Heart right ventricle (tissue), 16 donors: ENCODE results near the gene NPB. TPM values are rescaled to one million over a fixed set of nuclear protein-coding genes. Genes with fewer than 3 reads are reported as not detected.

ENCODE experiments used
- ATAC-seq, 8 donors: fragments of 200-7000 bp; cut with Tn5 transposase; one replicate each; pipeline ENCODE4 v1.9.1; 2020; ENCODE audit warnings: mild to moderate bottlenecking in 8 of 8, moderate library complexity in 8 of 8, moderate number of reproducible peaks in 1 of 8
- DNase-seq, 2 donors: peaks; one replicate each; pipeline ENCODE4 v3.0.0-alpha.2; 2020
- H3K27ac ChIP-seq, 10 donors: fragments of 200-600 bp; sonication (generic) in 2 of 10; one replicate each; pipeline versions ENCODE4 v1.5.0 to v1.8.0; 2020 to 2022; ENCODE audit warnings: mild to moderate bottlenecking in 3 of 10
- H3K27me3 ChIP-seq, 7 donors: fragments of 200-600 bp; one replicate each; pipeline ENCODE4 v1.8.0; 2021 to 2022; ENCODE audit warnings: mild to moderate bottlenecking in 2 of 7
- H3K36me3 ChIP-seq, 9 donors: fragments of 200-600 bp; sonication (generic) in 1 of 9; one replicate each; pipeline versions ENCODE4 v1.5.0 to v1.8.0; 2020 to 2022; ENCODE audit warnings: mild to moderate bottlenecking in 2 of 9
- H3K4me1 ChIP-seq, 9 donors: fragments of 200-600 bp; sonication (generic) in 1 of 9; one replicate each; pipeline versions ENCODE4 v1.5.0 to v1.8.0; 2020 to 2022; ENCODE audit warnings: mild to moderate bottlenecking in 4 of 9
- H3K4me3 ChIP-seq, 10 donors: fragments of 200-600 bp; sonication (generic) in 2 of 10; one replicate each; pipeline versions ENCODE4 v1.5.0 to v1.8.0; 2020 to 2022; ENCODE audit warnings: mild to moderate bottlenecking in 7 of 10, moderate library complexity in 2 of 10
- H3K9me3 ChIP-seq, 11 donors: fragments of 200-600 bp in 10 of 11; sonication (generic) in 2 of 11; one replicate each; pipeline versions ENCODE4 v1.5.0 to v1.8.0; 2013 to 2022; ENCODE audit warnings: mild to moderate bottlenecking in 2 of 11, control low read depth in 1 of 11, moderate library complexity in 1 of 11
- WGBS, 2 donors: extraction: QIAGEN DNeasy Blood & Tissue Kit; methylation state at CpG; one replicate each; pipeline ENCODE4 v1.1.7; 2013; ENCODE audit warnings: inconsistent platforms in 1 of 2; 5-methylcytosine and 5-hydroxymethylcytosine counted together
- intact Hi-C, 10 donors: fragments of 100-400 bp; cut with DNase I; formaldehyde crosslinking; loops; one replicate each; pipeline versions ENCODE4 v1.11.1 to v1.14.2; 2022
- polyA plus RNA-seq, 2 donors: library from polyadenylated mRNA; stranded (reverse); fragments of 200-250 nt; gene quantifications; one replicate each; pipeline ENCODE4 v1.2.3, GENCODE V29; 2013
- total RNA-seq, 10 donors: library from RNA; stranded (reverse); fragmentation: NEBNext Ultra II Directional in 3 of 10; extraction: Animal tissue kit (Norgen Biotek cat#: 25700) in 3 of 10; gene quantifications; one replicate each; pipeline versions ENCODE4 v1.2.1 to v1.2.4, GENCODE V29; 2021 to 2023
- TF ChIP-seq, protein P1 (sequence below), 9 donors: fragments of 200-600 bp; sonication (generic) in 2 of 9; IDR thresholded peaks; one replicate each; pipeline versions ENCODE4 v1.5.0 to v1.8.0; 2021 to 2022; ENCODE audit warnings: antibody characterized with exemption in 9 of 9, mild to moderate bottlenecking in 5 of 9, moderate library complexity in 1 of 9
- donor health status: Arrhythmogenic right ventricular cardiomyopathy.
- donor health status: ischemic (EF 13 %, LVEDD 7.1; RV severe dilation, severe dysfunction).
- donor health status: healthy with polysubstance abuse.
- donor health status: DM: no; HTN: yes; CAD: no.
- donor health status: DM: no; HTN: no; CAD: no.
- donor health status: ischemic (EF 25% LVEDD 6.9; RV normal size, moderate dysfunction).
- donor health status: ischemic (EF 25% LVEDD 5.7; RV mildly dilated, moderate dysfunction).
- donor health status: healthy.
- donor health status: DM: yes; HTN: yes; CAD: no.
- donor health status: Ischemic cardiomyopathy.
- donor health status: ischemic (EF 35%, LVEDD 5.7; RV mildly dilated, moderate dysfunction).
- donor health status: nonischemic (EF 11% LVEDD 7.7; RV severe dilation, severe dysfunction).
- donor health status: DM: yes; HTN: yes; CAD: no.
- donor health status: PGD.
- donor health status: ischemic (EF 29% LVEDD 5.4; RV normal size, mild dysfunction).
- donor health status: nonischemic (EF 23%, LVEDD 6.1; RV moderate dilation, normal function).

Gene NPB
- total and polyA plus RNA-seq, 12 donors, result 0.13 to 0.83 (median 0.42) TPM

GRCh38 chr17:81910840-81911276, 8.8 kb downstream of the NPB start:
- H3K27me3 ChIP-seq, result no peaks in the 10 kb centered on the region
- ATAC-seq (peak in 1 of 8 donors; percentile 1), DNase-seq (no peak)
- TF ChIP-seq, protein P1, sequence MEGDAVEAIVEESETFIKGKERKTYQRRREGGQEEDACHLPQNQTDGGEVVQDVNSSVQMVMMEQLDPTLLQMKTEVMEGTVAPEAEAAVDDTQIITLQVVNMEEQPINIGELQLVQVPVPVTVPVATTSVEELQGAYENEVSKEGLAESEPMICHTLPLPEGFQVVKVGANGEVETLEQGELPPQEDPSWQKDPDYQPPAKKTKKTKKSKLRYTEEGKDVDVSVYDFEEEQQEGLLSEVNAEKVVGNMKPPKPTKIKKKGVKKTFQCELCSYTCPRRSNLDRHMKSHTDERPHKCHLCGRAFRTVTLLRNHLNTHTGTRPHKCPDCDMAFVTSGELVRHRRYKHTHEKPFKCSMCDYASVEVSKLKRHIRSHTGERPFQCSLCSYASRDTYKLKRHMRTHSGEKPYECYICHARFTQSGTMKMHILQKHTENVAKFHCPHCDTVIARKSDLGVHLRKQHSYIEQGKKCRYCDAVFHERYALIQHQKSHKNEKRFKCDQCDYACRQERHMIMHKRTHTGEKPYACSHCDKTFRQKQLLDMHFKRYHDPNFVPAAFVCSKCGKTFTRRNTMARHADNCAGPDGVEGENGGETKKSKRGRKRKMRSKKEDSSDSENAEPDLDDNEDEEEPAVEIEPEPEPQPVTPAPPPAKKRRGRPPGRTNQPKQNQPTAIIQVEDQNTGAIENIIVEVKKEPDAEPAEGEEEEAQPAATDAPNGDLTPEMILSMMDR (IDR thresholded peaks at IDR 0.05), result no peak
- WGBS, 2 donors, result 1% methylated on average over 34 to 55 of the region's 55 CpGs
- peak overlapping the region; percentile 37 to 99 (median 76) for H3K4me3 ChIP-seq
- H3K9me3 ChIP-seq, result no peaks in the 10 kb centered on the region
- H3K27ac ChIP-seq, result peak overlapping the region in 9 of 10 donors; percentile 52 to 84 (median 70)
- intact Hi-C loops, result no loop called here
- H3K4me1 ChIP-seq, result peaks cover 10 to 27% (median 19%) of the 10 kb centered on the region in 9 donors
- H3K36me3 ChIP-seq, result peaks cover 0 to 71% (median 32%) of the 10 kb centered on the region in 9 donors

DNA sequence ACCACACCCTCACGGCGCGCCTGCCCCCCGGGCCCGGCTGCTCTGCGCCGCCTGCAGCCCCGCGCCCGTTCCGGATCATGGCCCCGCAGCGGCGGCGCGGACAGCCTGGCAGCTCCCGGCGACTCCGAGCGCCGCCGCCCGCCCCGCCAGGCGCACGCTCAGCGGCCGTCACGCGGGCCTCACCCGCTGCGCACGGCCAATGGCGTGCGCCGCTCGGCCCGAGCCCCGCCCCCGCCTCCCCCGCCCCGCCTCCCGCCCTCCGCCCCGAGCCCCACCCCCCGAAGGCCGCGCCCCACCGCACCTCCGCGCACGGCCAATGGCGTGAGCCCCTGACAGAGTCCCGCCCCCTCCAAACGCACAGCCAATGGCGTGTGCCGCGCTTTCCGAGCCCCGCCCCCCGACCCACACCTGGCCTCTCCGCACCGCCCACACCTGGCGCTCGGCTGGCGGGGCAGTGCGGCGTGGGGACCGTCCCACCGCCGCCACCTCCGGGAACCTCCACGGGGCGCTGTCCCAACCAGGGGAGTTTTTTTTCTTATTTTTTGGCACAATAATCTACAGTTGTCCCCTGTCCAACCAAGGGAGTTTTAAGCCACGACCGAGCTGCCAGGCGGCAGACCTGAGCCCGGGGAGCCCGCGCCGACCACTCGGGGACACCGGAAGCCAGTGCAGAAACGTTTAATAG, 9.4 kb downstream of the NPB start, which contains the start of gene PCYT2:
PCYT2 (minus strand) TSS at position 123 of the 685 bp plus-strand sequence; CDS start at position 79, 44 bp downstream.
- intact Hi-C loops, result no loop called here
- Histone ChIP-seq H3K4me1 (peaks cover 10 to 33% (median 23%) of the 10 kb centered on the region in 9 donors), H3K4me3 (peak within 1 kb of the TSS; percentile 37 to 99 (median 76)), H3K27me3 (no peaks in the 10 kb centered on the region), H3K27ac (peak within 1 kb of the TSS in 9 of 10 donors; percentile 52 to 84 (median 70)), H3K36me3 (peaks cover 0 to 66% (median 32%) of the 10 kb centered on the region in 9 donors), H3K9me3 (no peaks in the 10 kb centered on the region)
- TF ChIP-seq, protein P1 (IDR thresholded peaks at IDR 0.05), result no peak
- ATAC-seq (peak; percentile 85 to 96 (median 93)), DNase-seq (peak; percentile 89 to 92)
- 3 to 5% methylated on average over 36 to 84 of the region's 84 CpGs for WGBS, 2 donors

DNA sequence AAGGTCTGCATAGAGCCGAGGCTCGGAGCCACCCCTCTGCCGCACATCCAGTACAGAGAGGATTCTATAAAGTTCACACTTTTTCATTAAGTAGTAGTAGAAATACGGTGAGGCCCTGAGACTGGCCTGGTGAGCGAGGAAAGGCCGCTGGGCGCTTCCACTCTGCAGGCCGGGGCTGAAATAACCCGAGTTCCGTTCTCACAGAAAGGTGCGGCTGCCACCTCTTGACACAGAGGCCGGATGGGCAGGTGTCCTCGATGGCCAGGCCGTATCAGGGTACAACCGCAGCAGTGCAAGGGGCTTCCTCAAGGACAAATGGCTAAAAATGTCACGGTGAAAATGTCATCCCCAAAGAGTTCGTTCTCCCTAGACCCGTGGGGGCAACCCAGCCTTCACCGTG, 9.9 kb downstream of the NPB start:
- no peaks in the 10 kb centered on the region for H3K27me3 ChIP-seq
- 90% methylated on average over 19 of the region's 19 CpGs for WGBS, 2 donors
- H3K9me3 ChIP-seq, result no peaks in the 10 kb centered on the region
- ATAC-seq, result no peak
- TF ChIP-seq, protein P1 (IDR thresholded peaks at IDR 0.05), result no peak
- intact Hi-C loops, result no loop called here
- no peak for DNase-seq
- H3K36me3 ChIP-seq, result peaks cover 0 to 61% (median 32%) of the 10 kb centered on the region in 9 donors
- H3K4me3 ChIP-seq, result peak overlapping the region in 5 of 10 donors; percentile 17 to 48 (median 34)
- peak overlapping the region in 2 of 10 donors; percentile 47 to 48 for H3K27ac ChIP-seq
- H3K4me1 ChIP-seq, result peaks cover 14 to 38% (median 27%) of the 10 kb centered on the region in 9 donors

DNA sequence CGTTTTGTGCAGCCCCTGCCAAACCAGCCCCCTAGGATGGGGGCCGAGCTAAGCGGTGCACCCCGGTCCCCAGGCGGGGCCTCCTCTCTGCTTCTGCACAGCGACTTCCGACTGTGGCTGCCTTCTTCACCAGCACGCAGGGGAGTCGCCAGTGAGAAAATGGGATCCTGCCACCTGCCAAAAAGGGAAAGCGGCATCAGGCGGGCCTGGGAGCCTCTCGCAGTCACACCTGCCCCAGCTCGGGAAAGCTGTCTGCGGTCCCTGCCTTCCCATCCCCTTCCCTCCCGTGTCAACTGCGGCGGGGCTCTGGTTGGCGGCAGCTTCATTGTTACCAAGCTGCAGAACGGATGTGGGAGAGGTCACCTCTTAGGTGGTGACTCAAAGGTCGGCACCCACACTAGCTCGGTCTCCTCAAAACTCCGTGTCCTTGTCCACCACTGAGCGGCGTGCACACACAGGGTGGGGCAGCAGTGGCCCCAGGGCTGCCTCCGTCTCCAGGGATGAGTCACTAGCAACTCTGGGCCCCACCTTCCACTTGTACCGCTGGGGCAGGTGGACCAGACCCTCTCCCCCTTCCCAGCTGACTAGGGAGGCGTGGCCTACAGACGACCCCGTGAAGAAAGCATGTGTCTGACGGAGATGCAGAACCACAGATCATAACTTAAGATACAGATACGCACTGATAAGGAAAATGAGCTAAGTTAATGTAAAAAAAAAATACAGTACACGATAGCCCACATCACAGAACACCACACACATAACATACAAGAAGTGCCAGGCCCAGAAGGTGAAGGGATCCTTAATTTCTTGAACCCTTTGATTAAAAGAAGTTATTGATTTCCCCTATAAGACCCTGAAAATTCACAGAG, 10.6 kb downstream of the NPB start:
- TF ChIP-seq, protein P1 (IDR thresholded peaks at IDR 0.05), result no peak
- no peak for ATAC-seq
- peaks cover 17 to 44% (median 34%) of the 10 kb centered on the region in 9 donors for H3K4me1 ChIP-seq
- peaks cover 0 to 54% (median 32%) of the 10 kb centered on the region in 9 donors for H3K36me3 ChIP-seq
- no peaks in the 10 kb centered on the region for H3K27me3 ChIP-seq
- H3K9me3 ChIP-seq, result no peaks in the 10 kb centered on the region
- intact Hi-C loops, result no loop called here
- H3K27ac ChIP-seq, result no peak overlapping the region
- 92 to 93% methylated on average over 32 of the region's 32 CpGs for WGBS, 2 donors
- H3K4me3 ChIP-seq, result no peak overlapping the region
- DNase-seq, result no peak
